Measurements from ENCODE around the gene YLPM1.

YLPM1 gene

GRCh38 chr14:74792249-74793039 lies 29.3 kb downstream of the YLPM1 start:
- no peak for DNase-seq

- DNase-seq: no peak
Measured at GRCh38 chr14:74793506-74794155, 30.5 kb downstream of the YLPM1 start.

GRCh38 chr14:74794947-74795346 lies 31.8 kb downstream of the YLPM1 start:
- no peak for DNase-seq

GRCh38 chr14:74799765-74800164 lies 36.6 kb downstream of the YLPM1 start:
- no peak for DNase-seq

DNA sequence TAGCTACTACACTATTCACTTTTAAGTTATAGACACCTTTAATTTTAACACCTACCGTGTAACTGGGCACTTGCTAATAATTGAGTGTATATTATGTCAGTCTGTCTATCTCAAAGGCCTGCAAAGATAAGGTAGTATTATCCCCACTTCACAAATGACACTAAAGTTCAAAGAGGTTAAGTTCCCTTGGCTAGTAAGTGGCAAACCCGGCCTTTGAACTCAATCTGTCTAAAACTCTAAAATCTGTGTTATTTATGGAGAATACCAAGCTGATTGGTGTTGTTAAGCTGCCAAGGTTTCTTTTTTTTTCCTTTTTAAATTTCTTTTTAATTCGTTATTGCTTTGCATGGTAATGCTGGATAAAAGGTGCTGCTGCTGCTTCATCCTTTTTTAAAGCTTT lies 37.7 kb downstream of the YLPM1 start:
- DNase-seq: no peak

- no peak for DNase-seq
Measured at GRCh38 chr14:74801396-74801795, 38.3 kb downstream of the YLPM1 start.

DNA sequence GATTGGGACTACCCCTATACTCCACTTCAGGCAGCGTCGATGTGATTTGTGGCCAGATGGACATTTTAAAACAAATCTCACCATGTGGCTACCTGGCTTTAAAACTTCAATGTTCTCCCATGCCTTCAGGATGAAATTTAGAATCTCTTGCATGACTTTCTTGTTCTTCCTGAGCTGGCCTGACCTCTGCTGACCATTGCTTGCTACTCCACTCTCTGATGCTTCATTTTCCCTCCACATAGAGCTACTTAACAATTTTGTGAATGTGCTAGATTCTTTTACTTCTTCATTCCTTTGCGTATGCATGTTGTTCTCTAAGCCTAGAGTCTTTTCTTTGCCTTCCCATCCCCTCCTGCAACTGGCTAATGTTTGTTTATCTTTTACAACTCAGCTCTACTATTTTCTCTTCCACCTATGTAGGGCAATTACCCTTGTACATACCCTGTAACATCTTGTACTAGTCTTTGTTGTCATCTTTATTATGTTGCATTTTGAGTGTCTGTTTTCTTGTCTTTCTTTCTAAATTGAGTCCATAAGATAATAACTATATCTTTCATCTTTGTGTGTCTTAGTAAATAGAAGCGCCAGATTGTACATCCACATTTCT lies 41.2 kb downstream of the YLPM1 start:
- DNase-seq: peak; percentile 31

DNA sequence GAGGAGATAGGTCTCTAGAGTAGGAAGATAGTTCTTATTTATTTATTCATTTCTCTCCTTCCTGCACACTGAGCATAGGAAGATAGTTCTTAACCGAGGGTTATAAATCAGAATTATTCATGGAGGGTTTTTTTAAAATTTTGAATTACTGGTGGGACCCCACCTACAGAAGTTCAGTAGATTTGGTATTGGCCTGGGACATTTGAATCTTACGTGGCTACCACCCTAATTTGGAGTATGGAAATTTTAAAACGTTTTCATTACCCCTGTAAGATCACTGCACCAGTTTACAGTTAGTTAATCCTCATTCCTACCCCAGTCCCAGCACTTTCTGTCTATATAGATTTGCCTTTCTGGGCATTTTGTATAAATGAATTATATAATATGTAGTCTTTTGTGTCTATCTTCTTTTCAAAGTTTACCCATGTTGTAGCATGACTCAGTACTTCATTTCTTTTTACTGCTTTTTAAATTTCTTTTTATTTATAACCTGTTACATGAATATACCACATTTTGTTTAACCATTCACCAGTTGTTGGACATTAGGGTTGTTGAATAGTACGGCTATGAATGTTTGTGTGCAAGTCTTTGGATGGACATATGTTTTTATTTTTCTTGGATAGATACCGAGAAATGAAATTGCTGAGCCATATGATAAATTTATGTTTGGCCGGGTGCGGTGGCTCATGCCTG lies 44.9 kb downstream of the YLPM1 start:
- no peak for DNase-seq

GRCh38 chr14:74816124-74816523 lies 53.0 kb downstream of the YLPM1 start:
- DNase-seq: no peak

DNA sequence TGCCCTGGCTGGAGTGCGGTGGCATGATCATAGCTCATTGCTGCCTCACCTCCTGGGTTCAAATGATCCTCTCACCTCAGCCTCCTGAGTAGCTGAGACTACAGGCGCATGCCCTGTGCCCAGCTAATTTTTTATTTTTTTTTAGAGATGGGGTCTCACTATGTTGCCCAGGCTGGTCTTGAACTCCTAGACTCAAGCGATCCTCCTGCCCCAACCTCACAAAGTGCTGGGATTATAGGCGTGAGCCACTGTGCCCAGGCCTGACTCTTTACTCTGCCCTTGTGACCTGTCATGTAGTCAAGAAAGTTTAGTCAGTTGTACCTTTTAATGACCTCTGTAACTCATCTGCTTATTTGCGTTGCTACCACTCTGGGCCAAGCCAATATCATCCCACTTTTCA lies 57.2 kb downstream of the YLPM1 start:
- DNase-seq: no peak

GRCh38 chr14:74821267-74821915 lies 58.3 kb downstream of the YLPM1 start:
- no peak for DNase-seq

- DNase-seq: no peak
Measured at GRCh38 chr14:74824997-74825396, 61.9 kb downstream of the YLPM1 start.

DNA sequence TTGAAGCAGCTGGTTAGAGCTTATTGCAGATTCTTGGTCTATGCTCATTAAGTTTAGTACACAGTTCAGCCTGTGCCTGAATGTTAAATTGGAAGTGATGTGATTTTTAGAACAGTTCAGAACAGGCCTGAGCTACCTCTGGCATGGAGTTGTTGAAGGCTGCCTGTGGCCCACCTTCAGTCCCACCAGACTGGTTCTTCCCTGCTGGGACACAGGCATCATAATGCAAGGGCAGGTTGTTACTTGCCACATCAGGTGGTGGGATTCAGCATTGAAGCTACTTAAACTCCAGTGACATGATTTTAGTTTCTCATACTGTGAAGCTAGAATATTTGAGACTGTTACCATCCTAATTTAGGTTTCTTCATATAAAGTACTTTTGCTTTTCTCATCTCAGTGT lies 63.5 kb downstream of the YLPM1 start:
- DNase-seq: no peak

- DNase-seq: no peak
Measured at GRCh38 chr14:74829251-74829650, 66.1 kb downstream of the YLPM1 start.

- no peak for DNase-seq
Measured at GRCh38 chr14:74832849-74833248, 69.7 kb downstream of the YLPM1 start.

GRCh38 chr14:74834692-74835392 lies 71.7 kb downstream of the YLPM1 start:
- DNase-seq: no peak

GRCh38 chr14:74835645-74836250 lies 72.6 kb downstream of the YLPM1 start:
- no peak for DNase-seq

DNA sequence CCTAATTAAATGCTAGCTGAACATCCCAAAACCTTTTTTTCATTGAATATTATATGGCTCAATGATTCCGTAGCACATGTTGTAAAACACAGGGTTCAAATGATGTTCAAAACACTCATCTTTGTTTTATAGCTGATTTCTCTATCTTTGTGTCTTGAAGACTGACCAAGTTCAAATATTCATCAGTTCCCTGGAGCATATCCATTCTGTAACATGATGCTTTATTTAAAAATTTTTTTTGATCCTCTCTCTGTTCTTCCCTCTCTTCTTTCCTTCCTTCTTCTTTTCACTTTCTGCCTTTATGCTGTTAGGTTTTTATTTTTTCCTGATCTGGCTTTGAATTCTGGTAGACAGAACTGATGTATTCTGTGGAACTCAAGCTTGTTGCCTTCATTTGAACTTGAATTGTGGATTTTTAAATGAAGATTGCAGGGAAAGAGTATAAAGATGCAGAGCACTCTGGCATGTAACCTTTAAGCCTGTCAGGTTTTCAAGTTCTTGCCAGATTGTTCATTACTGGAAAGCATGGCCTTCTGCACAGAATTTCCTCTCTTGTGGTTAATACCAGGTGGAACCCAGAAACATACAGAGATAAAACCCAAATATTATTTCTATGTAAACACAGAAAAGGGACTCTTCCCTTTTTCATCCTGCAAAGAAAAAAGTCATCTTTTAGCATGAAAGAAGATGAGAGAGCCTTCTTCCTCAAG lies 73.3 kb downstream of the YLPM1 start:
- DNase-seq: no peak

DNA sequence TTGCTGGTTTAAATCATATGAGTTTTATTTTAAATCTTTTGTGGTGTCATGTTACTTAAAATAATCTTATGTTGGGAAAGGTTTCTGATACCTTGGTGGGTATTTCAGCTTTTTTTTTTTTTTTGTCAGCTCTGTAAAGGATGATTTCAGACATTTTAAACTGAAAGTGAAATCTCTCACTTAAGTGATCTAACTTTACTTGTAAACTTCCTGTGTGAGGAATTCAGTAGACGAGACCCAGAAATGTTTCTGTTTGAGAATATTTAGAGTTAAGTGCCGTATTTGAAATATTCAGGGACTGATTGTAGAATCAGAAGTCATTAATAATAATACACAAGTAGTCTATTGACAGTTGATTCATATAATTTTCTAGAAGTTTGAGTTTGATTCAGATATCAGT lies 75.0 kb downstream of the YLPM1 start:
- no peak for DNase-seq

GRCh38 chr14:74840603-74841030 lies 77.5 kb downstream of the YLPM1 start:
- no peak for DNase-seq
